ENCODE data around the gene ANKRA2. TPM values are rescaled to one million over a fixed set of nuclear protein-coding genes. Genes with fewer than 3 reads are reported as not detected.

The ANKRA2 gene
- 14.9 to 19.2 TPM (median 18.9 TPM) in 3 replicates for total RNA-seq
- long read RNA-seq, transcript ANKRA2-201 (9 exons, 2,063 nt): major isoform, 27 of 34 reads
- long read RNA-seq, partial matches to known transcripts: 1 of 34 reads
- long read RNA-seq, other reads (novel, unspliced or antisense): 6 of 34 reads

- no peaks in the 10 kb centered on the region for H3K27me3 Mint-ChIP-seq (ENCODE audit: low read depth)
Measured at GRCh38 chr5:73565139-73565968, at the start of gene ANKRA2, which contains the start of gene UTP15. Gene ANKRA2, minus strand, starts transcription at chr5:73565639. Its CDS starts 2,758 bp downstream, at chr5:73562881. Gene UTP15, plus strand, starts transcription at chr5:73565743. Its CDS starts 1,602 bp downstream, at chr5:73567345.

GRCh38 chr5:73615085-73615484, 49.6 kb upstream of the ANKRA2 start:
- no peak for DNase-seq (ENCODE audit: low spot score)
- Mint-ChIP-seq H3K27ac (ENCODE audit: unreplicated experiment) (no peak overlapping the region), H3K9me3 (ENCODE audit: low read depth) (no peaks in the 10 kb centered on the region), H3K36me3 (ENCODE audit: low read depth) (no peaks in the 10 kb centered on the region), H3K27me3 (ENCODE audit: low read depth) (no peaks in the 10 kb centered on the region), H3K4me3 (ENCODE audit: unreplicated experiment) (no peak overlapping the region), H3K4me1 (ENCODE audit: low read depth) (peaks cover 4% of the 10 kb centered on the region)
- no peak for TF ChIP-seq CTCF (IDR thresholded peaks at IDR 0.05)

More at GRCh38 chr5:73565139-73565968, at the start of gene ANKRA2, which contains the start of gene UTP15:
- Mint-ChIP-seq H3K36me3 (ENCODE audit: low read depth) (peaks cover 7% of the 10 kb centered on the region), H3K9me3 (ENCODE audit: low read depth) (no peaks in the 10 kb centered on the region), H3K4me1 (ENCODE audit: low read depth) (peaks cover 25% of the 10 kb centered on the region), H3K27ac (ENCODE audit: unreplicated experiment) (peak within 1 kb of the TSS; percentile 100), H3K4me3 (ENCODE audit: unreplicated experiment) (peak within 1 kb of the TSS; percentile 95)
- no peak for TF ChIP-seq CTCF (IDR thresholded peaks at IDR 0.05)
- DNase-seq (ENCODE audit: low spot score): peak; percentile 99

GRCh38 chr5:73612799-73613198, 47.4 kb upstream of the ANKRA2 start:
- Mint-ChIP-seq H3K27ac (ENCODE audit: unreplicated experiment) (no peak overlapping the region), H3K27me3 (ENCODE audit: low read depth) (no peaks in the 10 kb centered on the region), H3K4me3 (ENCODE audit: unreplicated experiment) (no peak overlapping the region), H3K9me3 (ENCODE audit: low read depth) (no peaks in the 10 kb centered on the region), H3K36me3 (ENCODE audit: low read depth) (no peaks in the 10 kb centered on the region), H3K4me1 (ENCODE audit: low read depth) (peaks cover 4% of the 10 kb centered on the region)
- DNase-seq (ENCODE audit: low spot score): no peak
- TF ChIP-seq CTCF (IDR thresholded peaks at IDR 0.05): no peak

DNA sequence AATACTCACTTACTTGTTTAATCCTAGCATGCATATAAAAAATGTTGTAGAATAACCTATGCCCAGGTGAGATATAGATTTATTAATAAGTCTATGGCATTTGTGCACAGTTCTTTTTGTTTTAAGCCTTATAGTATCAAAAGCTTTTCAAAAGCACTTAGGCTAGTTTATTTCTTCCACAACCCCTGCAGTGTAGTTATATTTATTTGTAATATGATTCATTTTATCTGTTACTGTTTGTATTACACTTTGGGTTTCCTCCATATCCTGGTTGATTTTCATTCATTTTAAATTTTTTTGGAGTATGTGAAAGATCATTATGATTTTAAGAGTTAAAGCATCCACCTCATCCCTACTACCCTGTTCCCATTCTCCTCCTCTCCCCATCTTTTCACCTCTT, 41.8 kb upstream of the ANKRA2 start:
- no peak for TF ChIP-seq CTCF (IDR thresholded peaks at IDR 0.05)
- DNase-seq (ENCODE audit: low spot score): no peak
- Mint-ChIP-seq H3K4me1 (ENCODE audit: low read depth) (peaks cover 37% of the 10 kb centered on the region), H3K4me3 (ENCODE audit: unreplicated experiment) (no peak overlapping the region), H3K36me3 (ENCODE audit: low read depth) (no peaks in the 10 kb centered on the region), H3K27ac (ENCODE audit: unreplicated experiment) (no peak overlapping the region), H3K9me3 (ENCODE audit: low read depth) (no peaks in the 10 kb centered on the region), H3K27me3 (ENCODE audit: low read depth) (no peaks in the 10 kb centered on the region)

GRCh38 chr5:73606206-73606753, 40.8 kb upstream of the ANKRA2 start:
- Mint-ChIP-seq H3K4me3 (ENCODE audit: unreplicated experiment) (no peak overlapping the region), H3K9me3 (ENCODE audit: low read depth) (peaks cover 9% of the 10 kb centered on the region), H3K36me3 (ENCODE audit: low read depth) (peaks cover 2% of the 10 kb centered on the region), H3K27me3 (ENCODE audit: low read depth) (no peaks in the 10 kb centered on the region), H3K27ac (ENCODE audit: unreplicated experiment) (no peak overlapping the region), H3K4me1 (ENCODE audit: low read depth) (peaks cover 37% of the 10 kb centered on the region)
- TF ChIP-seq CTCF (IDR thresholded peaks at IDR 0.05): peak; percentile 41
- no peak for DNase-seq (ENCODE audit: low spot score)
